TTC549 (cell line): ENCODE results near the gene MRRF.

Experiments
- FAIRE-seq: peaks from 2 replicates; lab custom pipeline; 2012; peaks lifted over from hg19 to GRCh38; lab: Jason Lieb, UNC

MRRF gene

DNA sequence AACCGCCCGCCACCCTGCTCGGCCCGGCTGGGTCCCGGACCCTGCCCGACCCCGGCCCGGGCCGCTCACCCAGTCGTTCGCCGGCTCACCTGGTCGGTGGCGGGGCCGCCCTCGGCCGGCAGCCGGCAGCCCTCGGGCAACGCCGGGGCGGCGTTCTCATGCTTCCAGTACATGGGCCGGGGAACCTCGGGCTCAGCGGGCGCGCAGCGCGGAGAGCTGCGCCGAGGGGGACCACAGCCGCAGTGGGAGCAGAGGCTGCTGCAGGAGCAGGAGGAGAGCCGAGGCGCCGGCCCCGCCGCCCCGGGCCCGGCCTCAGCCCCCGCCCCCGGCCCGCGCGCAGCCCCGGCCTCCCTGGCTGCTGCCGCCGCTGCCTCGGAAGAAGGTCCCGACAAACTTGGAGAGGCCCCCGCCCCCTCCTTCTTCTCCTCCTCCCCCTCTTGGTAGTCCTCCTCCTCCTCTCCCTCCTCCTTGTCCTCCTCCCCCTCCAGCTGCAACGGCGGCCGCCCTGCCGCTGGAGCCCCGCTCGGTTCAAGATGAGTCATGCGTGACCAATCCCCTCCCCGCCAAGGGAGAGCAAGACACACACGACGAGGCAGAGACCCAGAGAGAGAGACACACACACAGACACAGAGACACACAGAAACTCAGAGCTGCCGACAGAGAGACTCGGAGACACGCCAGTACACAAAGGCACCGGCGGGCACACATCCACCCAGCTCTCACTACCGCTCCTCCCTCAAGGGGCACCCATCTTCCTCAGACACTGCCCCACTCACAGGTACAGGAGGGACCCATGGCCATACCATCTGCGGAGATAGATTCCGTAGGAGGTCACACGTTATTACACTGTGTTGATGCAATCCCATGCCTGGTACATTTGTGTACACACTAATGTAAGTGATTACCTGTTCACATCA is 35.9 kb upstream of the MRRF start, which contains the start of gene LHX6:
Gene LHX6, minus strand, starts transcription at position 390 of the 917 bp plus-strand sequence. Its CDS starts 217 bp downstream, at position 173.
- no peak for FAIRE-seq

DNA sequence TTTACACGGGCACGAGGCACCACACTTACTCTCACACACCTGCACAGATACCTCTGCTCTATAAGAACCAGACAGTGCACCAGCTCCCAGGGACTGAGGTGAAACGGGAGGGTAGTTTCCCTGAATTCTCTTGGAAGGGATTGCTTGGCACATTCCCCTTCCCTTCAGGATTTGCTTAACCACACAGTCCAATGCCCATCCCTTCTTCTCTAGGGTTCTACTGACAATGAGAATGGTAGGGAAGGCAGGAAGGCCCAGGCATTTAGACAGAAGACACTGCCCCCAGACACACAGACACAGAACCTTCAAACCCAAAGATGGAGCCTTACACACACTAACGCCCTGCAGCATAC is 35.2 kb upstream of the MRRF start:
- no peak for FAIRE-seq

- no peak for FAIRE-seq
Measured at GRCh38 chr9:122232796-122233306, 31.8 kb upstream of the MRRF start.

GRCh38 chr9:122234022-122234748 is 30.5 kb upstream of the MRRF start:
- no peak for FAIRE-seq

DNA sequence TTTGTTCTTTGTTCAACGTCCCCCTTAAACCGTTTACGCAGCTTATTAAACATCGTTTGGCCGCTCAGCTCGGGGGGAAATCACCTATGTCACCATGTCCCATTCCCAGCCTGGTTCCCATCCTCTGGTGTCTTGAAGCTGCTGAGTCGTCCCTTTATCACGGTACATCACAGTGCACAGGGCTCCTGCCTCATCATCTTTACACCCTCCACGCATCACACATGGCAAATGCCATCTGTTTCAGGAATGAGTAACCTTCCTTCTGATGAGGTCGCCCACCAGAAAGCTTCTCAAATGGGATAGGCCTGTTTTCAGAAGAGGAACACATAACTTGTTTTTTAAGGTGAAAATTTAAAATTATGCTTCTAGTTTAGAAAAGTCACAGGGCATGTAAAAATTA is 28.0 kb upstream of the MRRF start:
- FAIRE-seq, result no peak

DNA sequence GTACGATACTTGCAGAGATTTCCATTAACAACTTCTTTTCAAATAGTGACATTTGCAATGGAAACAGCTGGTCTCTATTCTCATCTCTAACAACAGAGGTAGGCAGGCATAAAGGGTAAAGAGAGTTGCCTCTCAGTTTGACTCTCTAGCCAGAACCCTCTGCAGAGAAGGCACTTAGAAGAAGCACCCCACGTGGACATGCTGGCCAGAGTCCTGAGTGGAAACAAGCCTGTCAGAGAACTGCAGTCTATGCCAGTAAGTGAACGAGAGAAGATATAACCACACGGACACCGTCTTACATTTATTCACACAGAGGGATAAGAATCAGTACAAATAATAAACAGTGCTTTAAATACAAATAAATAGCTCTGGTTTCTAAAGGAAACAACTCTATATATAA is 25.0 kb upstream of the MRRF start:
- no peak for FAIRE-seq

GRCh38 chr9:122244349-122244748 is 20.3 kb upstream of the MRRF start:
- no peak for FAIRE-seq

DNA sequence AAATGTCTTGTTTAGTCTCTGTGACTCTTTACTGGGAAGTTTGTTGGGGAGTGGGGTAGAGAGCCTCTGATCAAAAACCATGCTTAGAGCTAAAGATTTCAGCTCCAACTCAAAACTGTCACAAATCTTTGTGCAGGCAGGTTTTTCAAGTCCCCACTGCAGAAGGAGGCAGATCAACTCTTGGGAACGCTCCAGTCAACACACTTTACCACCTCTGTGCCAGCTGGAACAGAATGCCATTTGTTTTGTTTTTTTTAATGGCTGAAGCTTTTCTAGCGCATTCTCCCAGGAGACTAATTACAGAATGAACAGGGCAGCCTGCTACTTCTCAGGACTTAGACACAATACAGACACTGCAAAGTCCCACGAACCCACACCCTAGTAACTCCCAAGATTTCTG is 18.0 kb upstream of the MRRF start:
- FAIRE-seq, result no peak

GRCh38 chr9:122248448-122248865 is 16.2 kb upstream of the MRRF start:
- no peak for FAIRE-seq

DNA sequence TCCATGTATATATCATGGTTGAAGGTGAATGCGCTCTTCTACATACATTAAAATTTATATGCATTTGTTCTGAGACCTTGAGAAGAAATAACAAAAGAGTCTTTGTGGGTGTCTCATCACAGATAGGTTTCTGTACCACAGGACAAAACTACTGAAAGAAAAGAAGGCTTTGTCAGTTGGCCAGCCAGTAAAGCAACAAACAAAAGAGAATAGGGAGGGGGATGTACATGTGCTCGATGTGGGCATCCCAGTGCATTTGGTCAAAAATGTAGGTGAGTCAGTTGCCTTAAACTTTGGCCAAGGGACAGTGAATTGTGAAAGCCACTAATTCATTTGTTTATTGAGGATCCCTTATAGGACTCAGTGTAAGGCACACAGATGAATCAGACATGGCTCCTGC is 13.3 kb upstream of the MRRF start:
- FAIRE-seq, result no peak

DNA sequence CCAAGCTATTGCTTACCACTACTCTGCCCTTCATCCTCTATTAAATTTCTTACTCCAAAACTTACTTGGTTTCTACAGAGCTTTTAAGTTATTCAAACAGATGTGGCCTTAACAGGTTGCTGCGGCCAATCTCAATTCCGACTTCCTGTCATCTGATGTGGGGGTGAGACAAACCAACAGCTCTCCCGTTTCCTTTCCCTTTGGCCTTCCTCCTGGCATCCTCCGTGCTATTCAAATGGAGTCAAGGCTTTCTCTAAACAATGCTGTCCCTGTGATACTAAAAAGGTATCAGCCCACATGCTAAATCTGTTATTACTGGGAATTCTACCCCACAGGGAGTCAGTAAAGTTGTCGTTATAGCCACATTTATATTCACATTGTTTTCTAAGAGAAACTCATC is 11.9 kb upstream of the MRRF start:
- no peak for FAIRE-seq

GRCh38 chr9:122254761-122255160 is 9.9 kb upstream of the MRRF start:
- FAIRE-seq, result no peak

DNA sequence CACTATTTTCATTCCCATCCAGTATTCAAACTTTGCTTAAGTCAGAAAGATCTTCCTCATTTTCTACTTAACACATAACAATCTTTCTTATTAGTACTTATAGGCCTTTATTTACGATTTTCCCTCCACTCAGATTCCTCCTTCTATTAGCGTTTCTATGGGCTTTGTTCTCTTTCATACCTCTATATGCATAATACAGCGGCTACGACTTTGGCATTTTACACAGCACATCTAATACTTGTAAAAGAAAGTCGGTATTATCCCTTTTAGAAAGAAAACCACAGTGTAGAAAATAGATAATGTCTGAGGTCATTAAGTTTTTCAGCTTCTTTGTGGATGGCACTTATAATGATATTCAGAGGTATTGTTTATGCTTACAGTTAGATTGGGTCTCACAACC is 8.5 kb upstream of the MRRF start:
- no peak for FAIRE-seq

GRCh38 chr9:122258886-122259415 is 5.7 kb upstream of the MRRF start:
- no peak for FAIRE-seq

GRCh38 chr9:122261469-122261881 is 3.2 kb upstream of the MRRF start:
- FAIRE-seq, result no peak

DNA sequence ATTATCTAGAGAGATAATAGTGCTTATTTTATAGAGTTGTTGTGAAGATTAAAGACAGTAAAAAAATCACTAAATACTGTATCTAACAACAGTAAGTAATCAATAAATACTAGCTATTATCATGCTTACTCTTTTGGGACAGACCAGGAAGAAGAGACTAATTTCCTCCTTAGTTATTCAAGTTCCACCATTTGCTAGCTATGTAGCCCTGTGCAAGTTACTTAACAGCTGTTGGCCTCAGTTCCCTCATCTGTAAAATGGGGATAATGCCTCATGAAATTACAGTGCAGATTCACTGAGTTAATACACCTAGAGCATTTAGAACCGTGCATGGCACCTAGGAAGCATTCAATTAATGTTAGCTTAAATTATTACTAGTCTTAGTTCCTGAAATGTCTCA is 2.6 kb upstream of the MRRF start:
- no peak for FAIRE-seq

DNA sequence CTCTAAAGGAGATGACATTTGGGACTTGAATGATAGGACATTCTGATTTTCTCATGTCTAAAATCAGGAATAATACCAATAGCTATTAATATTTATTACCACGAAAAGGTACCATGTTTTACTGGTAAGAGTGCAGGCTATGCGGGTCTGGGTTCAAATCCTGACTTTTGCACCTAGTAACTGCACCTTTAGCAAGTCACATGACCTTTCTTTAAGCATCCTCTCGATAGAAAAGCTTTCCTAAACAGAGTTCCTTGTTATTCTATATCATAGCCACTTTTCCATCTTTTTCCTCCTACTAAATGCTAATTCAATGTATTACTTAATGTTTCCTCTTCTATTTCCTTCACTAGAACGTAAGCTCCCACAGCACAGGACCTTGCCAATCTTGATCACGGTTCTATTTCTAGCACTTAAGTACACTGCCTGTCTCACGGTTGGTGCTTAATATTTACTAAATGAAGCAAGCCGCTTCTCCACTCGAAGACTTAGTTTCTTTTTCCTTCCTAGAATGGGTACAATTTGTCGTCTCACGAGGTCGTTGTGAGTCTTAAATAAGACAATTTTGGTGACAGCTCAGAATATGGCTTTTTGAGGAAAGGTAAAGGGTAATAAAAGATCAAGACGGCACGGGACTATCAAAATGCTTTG is 858 bp upstream of the MRRF start:
- FAIRE-seq, result no peak

DNA sequence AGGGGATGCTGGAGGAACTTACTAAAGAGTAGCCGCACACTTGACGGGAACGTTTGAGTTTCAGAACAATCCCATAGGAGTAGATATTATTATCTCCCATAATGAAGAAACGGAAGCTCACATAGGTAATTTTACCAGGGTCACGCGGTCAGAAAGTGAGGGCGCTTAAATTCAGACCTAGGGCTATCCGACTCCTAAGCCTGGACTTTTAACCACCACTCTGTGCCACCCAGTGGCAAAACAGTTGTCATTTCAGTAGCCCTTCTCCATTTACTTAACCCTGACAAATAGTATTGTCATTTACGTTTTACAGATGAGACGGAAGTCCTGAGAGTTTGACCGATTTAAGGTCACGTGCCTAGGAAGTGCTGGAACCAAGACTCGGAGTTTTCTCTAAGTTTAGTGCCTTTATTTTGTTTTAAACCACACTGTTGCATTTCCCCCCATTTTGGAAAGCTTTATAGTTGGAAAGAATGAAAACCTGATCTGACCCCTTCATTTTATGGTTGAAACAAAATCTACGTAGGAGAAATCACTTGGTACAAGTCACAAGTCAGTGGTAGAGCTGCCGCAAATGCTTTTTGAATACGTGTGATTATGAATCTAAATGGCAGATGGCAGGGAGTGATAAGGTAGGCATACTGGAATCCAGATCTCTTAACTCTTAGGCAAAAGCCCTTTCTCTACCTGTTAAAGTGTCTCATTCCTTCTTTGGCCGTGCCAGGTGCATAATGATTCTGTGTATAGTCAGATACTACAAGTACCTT is 650 bp downstream of the MRRF start:
- no peak for FAIRE-seq

GRCh38 chr9:122268041-122268814 is 3.5 kb downstream of the MRRF start:
- FAIRE-seq, result no peak

- FAIRE-seq, result no peak
Measured at GRCh38 chr9:122274055-122274454, 9.4 kb downstream of the MRRF start.

DNA sequence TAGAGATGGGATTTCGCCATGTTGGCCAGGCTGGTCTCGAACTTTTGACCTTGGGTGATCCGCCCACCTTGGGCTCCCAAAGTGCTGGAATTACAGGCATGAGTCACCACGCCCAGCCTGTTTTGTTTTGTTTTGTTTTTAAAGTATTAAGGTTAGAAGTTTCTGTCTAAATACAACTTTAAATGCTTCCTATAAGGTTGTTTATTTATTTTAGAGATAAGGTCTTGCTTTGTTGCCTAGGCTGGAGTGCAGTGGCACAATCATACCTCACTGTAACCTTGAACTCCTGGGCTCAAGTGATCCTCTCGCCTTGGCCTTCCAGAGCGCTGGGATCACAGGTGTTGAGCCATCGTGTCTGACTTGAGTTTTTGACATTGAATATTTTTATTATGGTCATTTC is 11.4 kb downstream of the MRRF start:
- no peak for FAIRE-seq
